GM21619 (cell line): ENCODE results near the gene DET1.
"Not testable (repeated sequence)": the region's sequence is repeated elsewhere in the genome, so short reads cannot be mapped to it uniquely, and the experiment has no call there.

Experiments
- ATAC-seq: cut with Tn5 transposase; IDR thresholded peaks from one replicate; pipeline ENCODE4 v1.9.1; 2021; ENCODE audit not compliant: unreplicated experiment

The DET1 gene

GRCh38 chr15:88546248-88547129 lies at the start of gene DET1:
TSS of gene DET1 (minus strand) at chr15:88546681. CDS start at chr15:88531705, 14,976 bp downstream.
- peak; percentile 98 for ATAC-seq

- ATAC-seq: no peak
Observed at GRCh38 chr15:88591384-88591783, 44.9 kb upstream of the DET1 start.

GRCh38 chr15:88590759-88591158 lies 44.3 kb upstream of the DET1 start:
- no peak for ATAC-seq

GRCh38 chr15:88586401-88587162 lies 40.1 kb upstream of the DET1 start:
- no peak for ATAC-seq

- no peak for ATAC-seq
Observed at GRCh38 chr15:88580532-88580931, 34.1 kb upstream of the DET1 start.

- no peak for ATAC-seq
Observed at GRCh38 chr15:88579322-88579721, 32.8 kb upstream of the DET1 start.

- ATAC-seq: no peak
Observed at GRCh38 chr15:88574655-88575054, 28.2 kb upstream of the DET1 start.

- ATAC-seq: no peak
Observed at GRCh38 chr15:88574077-88574476, 27.6 kb upstream of the DET1 start.

- ATAC-seq: no peak
Observed at GRCh38 chr15:88571852-88572259, 25.4 kb upstream of the DET1 start.

- no peak for ATAC-seq
Observed at GRCh38 chr15:88571153-88571851, 24.8 kb upstream of the DET1 start.

GRCh38 chr15:88568589-88568988 lies 22.1 kb upstream of the DET1 start:
- ATAC-seq: no peak

GRCh38 chr15:88564741-88565140 lies 18.3 kb upstream of the DET1 start:
- no peak for ATAC-seq

- ATAC-seq: no peak
Observed at GRCh38 chr15:88563638-88564037, 17.2 kb upstream of the DET1 start.

- ATAC-seq: not testable (repeated sequence)
Observed at GRCh38 chr15:88559565-88559964, 13.1 kb upstream of the DET1 start.

- not testable (repeated sequence) for ATAC-seq
Observed at GRCh38 chr15:88558026-88558425, 11.5 kb upstream of the DET1 start.

GRCh38 chr15:88548009-88548408 lies 1.5 kb upstream of the DET1 start:
- ATAC-seq: not testable (repeated sequence)

GRCh38 chr15:88545578-88546247 lies 768 bp downstream of the DET1 start:
- ATAC-seq: not testable (repeated sequence)

- no peak for ATAC-seq
Observed at GRCh38 chr15:88543065-88543776, 3.3 kb downstream of the DET1 start.

GRCh38 chr15:88542342-88542733 lies 4.1 kb downstream of the DET1 start:
- no peak for ATAC-seq

- no peak for ATAC-seq
Observed at GRCh38 chr15:88541709-88542341, 4.7 kb downstream of the DET1 start.
